ENCODE measurements around the gene GPN1. TPM values are rescaled to one million over a fixed set of nuclear protein-coding genes. Genes with fewer than 3 reads are reported as not detected.

GPN1 gene
- 10 to 100 TPM; 31.5 to 36.1 (median 34.9) TPM for total RNA-seq
- 41.0 TPM for total RNA-seq (2013)

DNA sequence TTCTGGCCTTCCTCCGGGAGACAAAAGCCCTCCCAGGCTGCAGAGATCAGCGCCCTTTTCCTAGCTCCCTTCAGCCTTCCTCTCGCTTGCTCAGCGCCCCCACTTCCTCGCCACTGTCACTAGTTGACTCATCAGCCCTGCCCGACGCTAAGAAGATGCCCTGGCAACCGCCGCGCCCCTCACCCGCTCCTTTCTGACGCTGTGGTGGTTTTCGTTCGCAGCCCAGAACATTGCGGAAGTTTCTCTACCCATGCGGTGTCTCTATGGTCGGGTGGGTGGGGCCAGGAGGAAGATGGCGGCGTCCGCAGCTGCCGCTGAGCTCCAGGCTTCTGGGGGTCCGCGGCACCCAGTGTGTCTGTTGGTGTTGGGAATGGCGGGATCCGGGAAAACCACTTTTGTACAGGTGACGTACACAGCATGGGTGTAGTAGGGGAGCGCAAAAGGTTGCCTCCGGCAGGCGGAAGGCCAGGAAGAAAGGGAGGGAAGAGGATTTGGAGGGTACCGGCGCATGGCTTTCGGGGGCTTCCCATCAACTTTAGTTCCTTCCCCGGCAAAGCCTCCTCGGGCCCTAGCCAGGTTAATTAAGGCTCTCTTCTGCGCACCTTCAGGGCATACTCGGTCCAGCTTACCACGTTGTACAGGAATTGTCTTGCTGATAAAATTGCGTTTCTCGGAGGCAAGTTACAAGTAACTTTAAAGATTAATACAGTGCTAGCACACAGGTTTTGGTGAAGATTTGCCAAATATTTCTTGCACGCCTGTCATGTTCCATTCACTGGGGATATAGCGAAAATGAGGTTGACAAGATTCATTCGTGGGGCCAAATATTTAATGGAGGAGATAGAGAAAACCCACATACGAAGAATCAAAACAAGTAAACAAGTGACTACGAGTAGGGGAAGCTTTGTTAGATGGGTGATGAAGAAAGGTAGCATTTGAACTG, at the start of gene GPN1, which contains the start of gene CCDC121:
GPN1 (plus strand) TSS at position 284 of the 943 bp plus-strand sequence; CDS start at position 293, 9 bp downstream.
CCDC121 (minus strand) TSS at position 246 of the 943 bp plus-strand sequence. CDS start 1,213 bp downstream, outside the sequence.
- Mint-ChIP-seq H3K4me3 (no peak within 1 kb of the TSS), H3K27me3 (ENCODE audit: low read depth in 2 of 2) (no peaks in the 10 kb centered on the region), H3K36me3 (peaks cover 11% of the 10 kb centered on the region), H3K27ac (no peak within 1 kb of the TSS), H3K9me3 (no peaks in the 10 kb centered on the region), H3K4me1 (peaks cover 13 to 20% of the 10 kb centered on the region in 2 donors)
- peak within 1 kb of the TSS; percentile 69 for H3K4me3 ChIP-seq (ENCODE audit: low read length)
- H3K36me3 ChIP-seq (ENCODE audit: control insufficient read depth, insufficient read depth, low read length): peaks cover 30% of the 10 kb centered on the region
- DNase-seq (peak; percentile 92 to 97), ATAC-seq (peak; percentile 96 to 100 (median 99))
- H3K4me1 ChIP-seq (ENCODE audit: control insufficient read depth, insufficient read depth, low read length): peaks cover 13% of the 10 kb centered on the region
- intact Hi-C loops (cut with micrococcal nuclease): loop anchor here (1.0 to 5.0 kb wide), 4 partner anchors 33 to 140 kb away; partner anchors contain the start of genes IFT172, SLC4A1AP, SUPT7L and ZNF512
- H3K9me3 ChIP-seq (ENCODE audit: control insufficient read depth, insufficient read depth, low read length): no peaks in the 10 kb centered on the region
- peak within 1 kb of the TSS; percentile 65 for H3K27ac ChIP-seq (ENCODE audit: low read length)
- WGBS (ENCODE audit: insufficient coverage): under 1% methylated on average over 43 of the region's 44 CpGs
- H3K27me3 ChIP-seq (ENCODE audit: control insufficient read depth, insufficient read depth, low read length): no peaks in the 10 kb centered on the region
- TF ChIP-seq, protein P1, sequence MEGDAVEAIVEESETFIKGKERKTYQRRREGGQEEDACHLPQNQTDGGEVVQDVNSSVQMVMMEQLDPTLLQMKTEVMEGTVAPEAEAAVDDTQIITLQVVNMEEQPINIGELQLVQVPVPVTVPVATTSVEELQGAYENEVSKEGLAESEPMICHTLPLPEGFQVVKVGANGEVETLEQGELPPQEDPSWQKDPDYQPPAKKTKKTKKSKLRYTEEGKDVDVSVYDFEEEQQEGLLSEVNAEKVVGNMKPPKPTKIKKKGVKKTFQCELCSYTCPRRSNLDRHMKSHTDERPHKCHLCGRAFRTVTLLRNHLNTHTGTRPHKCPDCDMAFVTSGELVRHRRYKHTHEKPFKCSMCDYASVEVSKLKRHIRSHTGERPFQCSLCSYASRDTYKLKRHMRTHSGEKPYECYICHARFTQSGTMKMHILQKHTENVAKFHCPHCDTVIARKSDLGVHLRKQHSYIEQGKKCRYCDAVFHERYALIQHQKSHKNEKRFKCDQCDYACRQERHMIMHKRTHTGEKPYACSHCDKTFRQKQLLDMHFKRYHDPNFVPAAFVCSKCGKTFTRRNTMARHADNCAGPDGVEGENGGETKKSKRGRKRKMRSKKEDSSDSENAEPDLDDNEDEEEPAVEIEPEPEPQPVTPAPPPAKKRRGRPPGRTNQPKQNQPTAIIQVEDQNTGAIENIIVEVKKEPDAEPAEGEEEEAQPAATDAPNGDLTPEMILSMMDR (IDR thresholded peaks at IDR 0.05): no peak

DNA sequence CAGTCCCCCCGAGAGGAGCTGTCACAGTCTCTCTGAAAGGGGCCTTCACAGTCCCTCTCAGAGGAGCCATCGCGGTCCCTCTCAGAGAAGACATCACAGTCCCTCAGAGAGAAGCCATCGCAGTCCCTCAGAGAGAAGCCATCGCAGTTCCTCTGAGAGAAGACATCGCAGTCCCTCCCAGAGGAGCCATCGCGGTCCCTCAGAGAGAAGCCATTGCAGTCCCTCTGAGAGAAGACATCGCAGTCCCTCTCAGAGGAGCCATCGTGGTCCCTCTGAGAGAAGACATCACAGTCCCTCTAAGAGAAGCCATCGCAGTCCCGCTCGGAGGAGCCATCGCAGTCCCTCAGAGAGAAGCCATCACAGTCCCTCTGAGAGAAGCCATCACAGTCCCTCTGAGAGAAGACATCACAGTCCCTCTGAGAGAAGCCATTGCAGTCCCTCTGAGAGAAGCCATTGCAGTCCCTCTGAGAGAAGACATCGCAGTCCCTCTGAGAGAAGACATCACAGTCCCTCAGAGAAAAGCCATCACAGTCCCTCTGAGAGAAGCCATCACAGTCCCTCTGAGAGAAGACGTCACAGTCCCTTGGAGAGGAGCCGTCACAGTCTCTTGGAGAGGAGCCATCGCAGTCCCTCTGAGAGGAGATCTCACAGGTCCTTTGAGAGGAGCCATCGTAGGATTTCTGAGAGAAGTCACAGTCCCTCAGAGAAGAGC, 47.3 kb upstream of the GPN1 start:
- peak overlapping the region; percentile 24 to 95 for H3K27ac Mint-ChIP-seq
- no peak overlapping the region for H3K27ac ChIP-seq (ENCODE audit: low read length)

GRCh38 chr2:27582129-27582694, 46.6 kb upstream of the GPN1 start:
- WGBS (ENCODE audit: insufficient coverage): 94% methylated on average over 16 of the region's 16 CpGs
- TF ChIP-seq, protein P1 (IDR thresholded peaks at IDR 0.05): no peak
- Mint-ChIP-seq H3K27me3 (ENCODE audit: low read depth in 2 of 2) (peaks cover 24 to 37% of the 10 kb centered on the region in 2 donors), H3K4me1 (peaks cover 41 to 47% of the 10 kb centered on the region in 2 donors), H3K27ac (peak overlapping the region; percentile 83 to 95), H3K9me3 (no peaks in the 10 kb centered on the region), H3K36me3 (no peaks in the 10 kb centered on the region), H3K4me3 (peak overlapping the region; percentile 96)
- H3K4me1 ChIP-seq (ENCODE audit: control insufficient read depth, insufficient read depth, low read length): peaks cover 25% of the 10 kb centered on the region
- H3K36me3 ChIP-seq (ENCODE audit: control insufficient read depth, insufficient read depth, low read length): no peaks in the 10 kb centered on the region
- H3K27me3 ChIP-seq (ENCODE audit: control insufficient read depth, insufficient read depth, low read length): peaks cover 6% of the 10 kb centered on the region
- no peak for ATAC-seq
- intact Hi-C loops (cut with micrococcal nuclease): loop anchor here (2.0 kb wide), 1 partner anchor 47 kb away; the partner anchor contains the start of genes CCDC121 and GPN1
- peak overlapping the region; percentile 66 for H3K4me3 ChIP-seq (ENCODE audit: low read length)
- peak overlapping the region; percentile 61 for H3K27ac ChIP-seq (ENCODE audit: low read length)
- no peaks in the 10 kb centered on the region for H3K9me3 ChIP-seq (ENCODE audit: control insufficient read depth, insufficient read depth, low read length)
- peak in 1 of 2 donors; percentile 24 for DNase-seq

More for the DNA sequence above, 47.3 kb upstream of the GPN1 start:
- Histone ChIP-seq H3K4me1 (ENCODE audit: control insufficient read depth, insufficient read depth, low read length) (peaks cover 23% of the 10 kb centered on the region), H3K36me3 (ENCODE audit: control insufficient read depth, insufficient read depth, low read length) (no peaks in the 10 kb centered on the region), H3K4me3 (ENCODE audit: low read length) (no peak overlapping the region), H3K9me3 (ENCODE audit: control insufficient read depth, insufficient read depth, low read length) (no peaks in the 10 kb centered on the region), H3K27me3 (ENCODE audit: control insufficient read depth, insufficient read depth, low read length) (peaks cover 12% of the 10 kb centered on the region)
- ATAC-seq: no peak
- TF ChIP-seq, protein P1 (IDR thresholded peaks at IDR 0.05): no peak
- WGBS (ENCODE audit: insufficient coverage): 98% methylated on average over 19 of the region's 19 CpGs
- peak overlapping the region; percentile 96 for H3K4me3 Mint-ChIP-seq
- H3K9me3 Mint-ChIP-seq: no peaks in the 10 kb centered on the region
- H3K4me1 Mint-ChIP-seq: peaks cover 37 to 40% of the 10 kb centered on the region in 2 donors
- DNase-seq: peak in 1 of 2 donors; percentile 17
- H3K36me3 Mint-ChIP-seq: no peaks in the 10 kb centered on the region
- intact Hi-C loops (cut with micrococcal nuclease): loop anchor here (2.0 kb wide), 1 partner anchor 47 kb away; the partner anchor contains the start of genes CCDC121 and GPN1
- H3K27me3 Mint-ChIP-seq (ENCODE audit: low read depth in 2 of 2): peaks cover 26 to 43% of the 10 kb centered on the region in 2 donors
